NT2/D1 (cell line): ENCODE measurements around the gene CDC42EP1.
"Not testable (repeated sequence)": the region's sequence is repeated elsewhere in the genome, so short reads cannot be mapped to it uniquely, and the experiment has no call there.

Experiments
- DNase-seq: peaks from one replicate; pipeline ENCODE4 v3.0.0-alpha.2; 2011; ENCODE audit warnings: low read depth, low spot score
- H3K27me3 ChIP-seq: 2 replicates; pipeline ENCODE4 v1.6.0; 2011; ENCODE audit warnings: mild to moderate bottlenecking; ENCODE audit not compliant: insufficient read length, insufficient read depth
- H3K36me3 ChIP-seq: 2 replicates; pipeline ENCODE4 v1.6.1; 2011; ENCODE audit warnings: mild to moderate bottlenecking, low read length, mixed read lengths; ENCODE audit not compliant: insufficient read depth, insufficient read length
- H3K4me1 ChIP-seq: 2 replicates; pipeline ENCODE4 v1.5.1; 2011; ENCODE audit not compliant: insufficient read depth, insufficient read length
- H3K4me3 ChIP-seq: 2 replicates; pipeline ENCODE4 v1.5.1; 2011; ENCODE audit warnings: low read depth; ENCODE audit not compliant: insufficient read length
- H3K9ac ChIP-seq: 2 replicates; pipeline ENCODE4 v1.6.0; 2011; ENCODE audit warnings: low read depth; ENCODE audit not compliant: insufficient read length
- H3K9me3 ChIP-seq: 2 replicates; pipeline ENCODE4 v1.5.1; 2011; ENCODE audit warnings: mild to moderate bottlenecking, low read length; ENCODE audit not compliant: insufficient read depth
- SUZ12 ChIP-seq: IDR thresholded peaks from 2 replicates; pipeline ENCODE4 v1.6.1; 2011; ENCODE audit not compliant: insufficient read length, insufficient read depth; ENCODE audit errors: extremely low read depth
- YY1 ChIP-seq: IDR thresholded peaks from 2 replicates; pipeline ENCODE4 v1.6.1; 2011; ENCODE audit not compliant: insufficient read length, insufficient read depth
- ZNF274 ChIP-seq: IDR thresholded peaks from 2 replicates; pipeline ENCODE4 v1.6.1; 2011; ENCODE audit warnings: mild to moderate bottlenecking, low read depth, low read length

Gene CDC42EP1

DNA sequence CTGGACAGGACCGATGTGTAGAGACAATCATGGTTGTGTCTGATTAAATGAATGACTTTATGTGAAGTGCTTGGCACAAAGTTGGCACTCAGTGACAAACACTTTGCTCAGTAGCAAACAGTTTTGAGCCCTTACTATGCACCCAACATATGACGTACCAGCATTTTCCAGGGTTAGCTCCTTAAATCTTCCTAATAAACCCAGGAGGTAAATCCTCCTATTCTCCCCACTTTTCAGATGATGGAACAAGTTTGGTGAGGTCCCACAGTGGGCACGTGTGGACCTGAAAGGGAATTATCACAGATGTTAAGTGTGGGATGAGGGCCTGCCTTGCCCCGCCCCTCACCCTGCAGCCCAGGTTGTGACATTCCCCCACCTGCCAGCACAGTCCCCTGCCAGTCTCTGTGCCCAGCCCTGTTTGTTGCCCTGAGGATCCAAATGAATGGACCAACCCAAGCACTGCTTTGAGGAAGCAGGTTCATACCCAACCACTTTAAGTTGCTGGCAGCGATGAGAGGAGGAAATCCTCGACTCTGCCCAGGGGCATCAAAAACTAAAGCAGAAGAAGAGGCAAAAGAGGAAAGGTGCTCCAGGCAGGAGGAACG is 34.4 kb upstream of the CDC42EP1 start:
- peaks cover under 1% of the 10 kb centered on the region for H3K27me3 ChIP-seq
- peaks cover 13% of the 10 kb centered on the region for H3K4me1 ChIP-seq
- no peak overlapping the region for H3K4me3 ChIP-seq
- no peak for DNase-seq
- H3K9me3 ChIP-seq, result no peaks in the 10 kb centered on the region
- no peaks in the 10 kb centered on the region for H3K36me3 ChIP-seq
- H3K9ac ChIP-seq, result no peak overlapping the region
- no peak for TF ChIP-seq YY1
- no peak for TF ChIP-seq ZNF274
- TF ChIP-seq SUZ12, result no peak

DNA sequence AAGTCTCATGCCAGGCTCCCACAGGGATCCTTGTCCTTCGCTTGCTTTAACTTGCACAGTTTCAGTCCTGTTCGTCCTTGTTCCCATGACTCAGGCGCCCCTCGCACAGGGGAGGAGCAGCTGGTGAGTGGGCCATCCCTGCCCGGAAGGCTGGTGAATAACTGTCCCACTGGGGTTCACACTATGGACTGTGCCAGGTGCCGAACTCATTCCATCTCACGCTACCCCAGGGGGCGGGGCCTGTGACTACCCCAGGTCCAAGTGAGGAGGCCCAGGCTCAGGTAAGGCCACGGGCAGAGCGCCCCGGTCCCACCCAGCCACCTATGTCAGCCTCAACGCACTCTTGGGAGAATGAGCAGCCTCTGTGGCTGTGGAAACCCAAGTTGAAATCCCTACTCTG is 33.9 kb upstream of the CDC42EP1 start:
- no peak for TF ChIP-seq YY1
- no peak for TF ChIP-seq ZNF274
- TF ChIP-seq SUZ12, result no peak
- H3K9ac ChIP-seq, result no peak overlapping the region
- DNase-seq, result no peak

DNA sequence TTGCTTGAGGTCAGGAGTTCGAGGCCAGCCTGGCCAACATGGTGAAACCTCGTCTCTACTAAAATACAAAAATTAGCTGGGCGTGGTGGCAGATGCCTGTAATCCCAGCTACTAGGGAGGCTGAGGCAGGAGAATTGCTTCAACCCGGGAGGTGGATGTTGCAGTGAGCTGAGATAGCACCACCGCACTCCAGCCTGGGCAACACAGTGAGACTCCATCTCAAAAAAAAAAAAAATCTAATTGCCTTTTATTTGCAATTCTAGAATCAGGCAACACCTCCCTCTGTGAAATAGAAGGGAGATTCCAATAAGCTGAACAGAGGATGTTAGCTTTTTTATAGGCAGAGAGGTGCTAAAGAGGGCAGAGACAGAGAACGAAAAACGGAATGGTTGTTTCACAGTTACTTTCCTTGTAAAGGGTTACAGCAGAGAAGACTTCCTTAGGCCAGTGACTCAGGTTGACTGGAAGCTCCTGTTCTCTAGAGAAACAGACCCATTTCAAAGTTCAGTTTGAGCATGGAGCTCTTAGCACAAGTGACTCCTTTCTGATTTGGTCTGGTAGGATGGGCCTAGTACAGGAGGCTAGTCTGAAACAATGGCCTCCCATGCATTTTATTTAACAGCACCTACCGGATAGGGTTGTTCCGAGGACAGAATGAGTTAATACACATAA is 33.1 kb upstream of the CDC42EP1 start:
- H3K9me3 ChIP-seq, H3K4me3 ChIP-seq, H3K27me3 ChIP-seq, H3K36me3 ChIP-seq, H3K4me1 ChIP-seq, DNase-seq, H3K9ac ChIP-seq: not testable (repeated sequence)

More for the DNA sequence above, 33.9 kb upstream of the CDC42EP1 start:
- H3K4me1 ChIP-seq, result peaks cover 10% of the 10 kb centered on the region
- no peaks in the 10 kb centered on the region for H3K9me3 ChIP-seq
- H3K36me3 ChIP-seq, result no peaks in the 10 kb centered on the region
- no peaks in the 10 kb centered on the region for H3K27me3 ChIP-seq
- H3K4me3 ChIP-seq, result no peak overlapping the region

DNA sequence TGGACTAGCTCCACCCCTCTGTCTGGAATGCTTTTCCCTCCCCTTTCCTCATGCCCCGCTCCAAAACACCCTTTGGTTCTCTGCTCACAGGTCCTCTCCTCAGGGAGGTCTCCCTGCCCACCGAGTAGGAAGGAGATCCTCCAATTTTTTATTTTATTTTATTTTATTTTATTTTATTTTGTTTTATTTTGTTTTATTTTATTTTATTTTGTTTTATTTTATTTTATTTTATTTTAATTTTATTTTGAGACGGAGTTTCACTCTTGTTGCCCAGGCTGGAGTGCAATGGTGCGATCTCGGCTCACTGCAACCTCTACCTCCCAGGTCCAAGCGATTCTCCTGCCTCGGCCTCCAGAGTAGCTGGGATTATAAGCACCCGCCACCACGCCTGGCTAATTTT is 32.3 kb upstream of the CDC42EP1 start:
- not testable (repeated sequence) for H3K27me3 ChIP-seq, H3K4me1 ChIP-seq, H3K36me3 ChIP-seq, H3K9ac ChIP-seq, H3K9me3 ChIP-seq, H3K4me3 ChIP-seq, DNase-seq

DNA sequence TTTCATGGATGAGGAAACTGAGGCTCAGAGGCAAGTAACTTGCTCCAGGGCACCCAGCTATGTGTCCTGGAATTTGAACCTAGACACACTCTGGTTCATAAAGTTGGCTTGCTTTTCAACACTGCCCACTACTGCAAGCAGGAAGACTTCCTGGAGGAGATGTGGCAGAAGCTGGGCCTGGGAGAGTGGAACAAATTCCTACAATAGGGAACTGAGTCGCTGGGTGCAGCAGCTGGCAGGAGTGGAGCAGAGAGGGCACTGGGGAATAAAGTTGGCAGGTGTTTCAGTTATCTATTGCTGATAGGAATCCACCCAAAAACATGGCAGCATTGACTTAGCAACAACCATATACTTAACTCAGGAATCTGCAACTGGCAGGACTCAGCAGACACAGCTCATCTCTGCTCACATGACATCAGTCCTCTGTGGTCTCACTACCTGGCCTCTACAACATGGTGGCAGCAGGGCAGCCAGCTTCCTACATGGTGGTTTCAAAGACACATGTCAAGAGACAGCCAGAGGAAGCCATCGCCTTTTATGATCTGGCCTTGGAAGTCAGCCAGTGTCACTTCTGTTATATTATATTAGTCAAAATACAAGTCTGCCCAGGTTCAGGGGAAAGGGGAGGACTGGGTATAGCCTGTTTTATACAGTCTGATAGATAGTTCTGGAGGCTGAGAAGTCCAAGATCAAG is 30.5 kb upstream of the CDC42EP1 start:
- no peak overlapping the region for H3K4me3 ChIP-seq
- no peaks in the 10 kb centered on the region for H3K36me3 ChIP-seq
- no peaks in the 10 kb centered on the region for H3K27me3 ChIP-seq
- no peak overlapping the region for H3K9ac ChIP-seq
- H3K9me3 ChIP-seq, result no peaks in the 10 kb centered on the region
- peaks cover 5% of the 10 kb centered on the region for H3K4me1 ChIP-seq
- no peak for DNase-seq
- TF ChIP-seq YY1 (no peak), SUZ12 (no peak), ZNF274 (no peak)

DNA sequence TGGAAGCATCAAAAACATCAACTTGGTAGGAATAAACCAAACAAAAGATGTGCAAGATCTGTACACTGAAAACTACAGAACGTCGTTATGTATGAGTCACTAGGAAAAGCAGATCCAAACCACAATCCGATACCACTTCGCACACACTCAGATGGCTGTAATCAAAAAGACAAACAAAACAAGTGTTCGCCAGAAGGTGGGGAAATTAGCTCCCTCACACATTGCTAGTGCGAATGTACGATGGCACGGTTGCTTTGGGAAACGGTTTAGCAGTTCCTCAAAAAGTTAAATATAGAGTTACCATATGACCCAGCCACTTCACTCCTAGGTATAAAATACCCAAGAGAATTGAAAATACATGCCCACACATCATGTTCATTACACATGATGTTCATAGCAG is 26.3 kb upstream of the CDC42EP1 start:
- H3K9me3 ChIP-seq, result no peaks in the 10 kb centered on the region
- H3K27me3 ChIP-seq, result no peaks in the 10 kb centered on the region
- no peaks in the 10 kb centered on the region for H3K36me3 ChIP-seq
- DNase-seq, result no peak
- H3K4me3 ChIP-seq, result no peak overlapping the region
- TF ChIP-seq ZNF274 (no peak), SUZ12 (no peak), YY1 (no peak)
- H3K9ac ChIP-seq, result no peak overlapping the region
- H3K4me1 ChIP-seq, result no peaks in the 10 kb centered on the region

DNA sequence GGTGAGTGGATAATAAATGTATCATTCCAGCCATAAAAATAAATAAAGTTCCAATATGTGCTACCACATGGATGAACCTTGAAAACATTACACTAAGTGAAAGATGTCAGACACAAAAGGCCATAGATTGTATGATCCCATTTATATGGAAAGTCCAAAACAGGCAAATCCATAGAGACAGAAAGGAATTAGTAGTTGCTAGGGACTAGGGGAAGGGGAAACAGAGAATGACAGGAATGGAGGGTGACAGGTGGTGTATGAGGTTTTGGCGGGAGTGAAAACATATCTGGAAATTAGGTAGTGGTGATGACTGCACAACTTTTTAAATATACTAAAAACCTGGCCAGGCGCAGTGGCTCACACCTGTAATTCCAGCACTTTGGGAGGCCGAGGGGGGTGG is 25.8 kb upstream of the CDC42EP1 start:
- Histone ChIP-seq H3K9me3 (no peaks in the 10 kb centered on the region), H3K27me3 (no peaks in the 10 kb centered on the region), H3K9ac (no peak overlapping the region), H3K4me1 (no peaks in the 10 kb centered on the region), H3K36me3 (no peaks in the 10 kb centered on the region), H3K4me3 (no peak overlapping the region)
- no peak for DNase-seq
- TF ChIP-seq YY1 (no peak), ZNF274 (no peak), SUZ12 (no peak)

DNA sequence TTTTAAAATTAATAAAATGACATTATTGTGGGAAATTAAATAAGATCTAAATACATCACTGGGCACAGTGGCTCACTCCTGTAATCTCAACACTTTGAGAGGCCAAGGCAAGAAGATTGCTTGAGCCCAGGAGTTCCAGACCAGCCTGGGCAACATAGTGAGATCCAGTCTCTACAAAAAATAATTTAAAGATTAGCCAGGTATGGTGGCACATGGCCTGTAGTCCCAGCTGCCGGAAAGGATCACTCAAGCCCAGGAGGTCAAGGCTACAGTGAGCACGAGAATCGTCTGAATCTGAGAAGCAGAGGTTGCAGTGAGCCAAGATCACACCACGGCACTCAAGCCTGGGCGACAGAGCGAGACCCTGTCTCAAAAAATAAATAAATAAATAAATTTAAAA is 25.1 kb upstream of the CDC42EP1 start:
- TF ChIP-seq YY1 (no peak), ZNF274 (no peak), SUZ12 (no peak)
- no peaks in the 10 kb centered on the region for H3K9me3 ChIP-seq

More for the DNA sequence above, 25.1 kb upstream of the CDC42EP1 start:
- no peak overlapping the region for H3K9ac ChIP-seq
- no peak for DNase-seq
- H3K4me3 ChIP-seq, result no peak overlapping the region
- H3K36me3 ChIP-seq, result no peaks in the 10 kb centered on the region
- H3K27me3 ChIP-seq, result no peaks in the 10 kb centered on the region
- no peaks in the 10 kb centered on the region for H3K4me1 ChIP-seq
